Activated naive CD8-positive, alpha-beta T cell treated with anti-CD3 and anti-CD28 coated beads, Interleukin-2, amount 50 U/mL, for 16 hours (primary cell): ENCODE results near the gene INPP5F.

Experiments
- DNase-seq: peaks from one replicate; pipeline ENCODE4 v3.0.0-alpha.2; 2020; ENCODE audit warnings: low read depth, low spot score

Gene INPP5F

DNA sequence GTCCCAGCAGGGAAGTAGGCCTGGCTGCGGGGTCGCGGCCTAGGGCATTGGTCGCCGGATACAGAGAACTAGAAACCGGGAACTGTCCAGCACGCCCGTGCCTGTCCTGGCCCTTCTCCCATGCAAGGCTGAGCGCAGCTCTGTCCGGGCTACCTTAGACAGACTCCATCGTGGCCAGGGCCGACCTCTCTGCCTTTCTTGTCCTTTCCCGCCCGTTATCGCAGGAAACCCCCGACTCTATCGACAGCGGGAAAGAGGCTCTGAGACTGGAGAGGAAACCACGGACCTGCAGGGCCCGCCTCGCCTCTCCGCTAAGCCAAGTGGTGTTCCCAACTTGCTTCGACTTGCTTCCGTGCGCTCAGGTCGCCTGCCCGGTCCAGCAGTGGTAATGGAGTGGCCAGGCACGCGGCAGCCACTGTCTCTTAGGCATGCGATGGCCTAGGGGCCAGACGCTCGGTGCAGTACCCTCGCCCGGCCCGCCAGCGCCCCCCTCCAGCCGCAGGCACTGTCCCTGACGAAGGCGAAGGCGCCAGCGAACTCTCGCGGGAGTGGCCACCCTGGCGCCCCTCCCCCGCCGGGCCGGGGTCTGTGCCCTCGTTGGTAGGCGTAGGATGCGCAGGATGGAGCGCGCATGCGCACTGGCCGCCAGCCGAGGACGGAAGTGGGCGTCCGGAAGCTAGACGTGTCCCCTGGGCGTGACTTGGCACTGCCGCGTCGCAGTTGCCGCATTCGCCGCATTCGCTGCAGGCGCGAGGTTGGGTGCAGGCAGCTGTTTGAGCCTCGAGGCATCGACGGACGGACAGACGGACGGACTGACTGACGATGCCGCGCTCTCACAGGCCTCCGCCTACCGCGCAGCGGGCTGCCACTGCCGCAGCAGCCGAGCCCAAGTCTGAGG is 92.4 kb downstream of the INPP5F start:
- DNase-seq = no peak

- no peak for DNase-seq
Measured at GRCh38 chr10:119818889-119819270, 93.0 kb downstream of the INPP5F start.

DNA sequence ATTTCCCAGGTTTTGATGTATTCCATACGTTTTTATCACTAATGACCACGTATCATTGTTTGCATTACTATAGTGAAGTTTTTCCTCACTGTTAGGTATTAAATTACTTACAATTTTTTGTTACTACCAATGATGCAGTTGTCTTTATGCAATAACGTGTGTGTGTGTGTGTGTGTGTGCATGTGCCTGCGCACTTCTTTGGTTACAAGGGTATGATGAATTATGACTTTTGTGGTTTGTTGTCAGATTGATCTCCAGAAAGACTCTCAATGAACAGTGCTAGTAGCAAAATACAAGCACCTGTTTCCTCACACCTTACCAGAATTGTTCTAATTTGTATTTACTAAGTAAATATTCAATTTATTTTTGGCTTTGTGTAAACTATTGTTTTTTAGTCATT is 95.3 kb downstream of the INPP5F start:
- no peak for DNase-seq

DNA sequence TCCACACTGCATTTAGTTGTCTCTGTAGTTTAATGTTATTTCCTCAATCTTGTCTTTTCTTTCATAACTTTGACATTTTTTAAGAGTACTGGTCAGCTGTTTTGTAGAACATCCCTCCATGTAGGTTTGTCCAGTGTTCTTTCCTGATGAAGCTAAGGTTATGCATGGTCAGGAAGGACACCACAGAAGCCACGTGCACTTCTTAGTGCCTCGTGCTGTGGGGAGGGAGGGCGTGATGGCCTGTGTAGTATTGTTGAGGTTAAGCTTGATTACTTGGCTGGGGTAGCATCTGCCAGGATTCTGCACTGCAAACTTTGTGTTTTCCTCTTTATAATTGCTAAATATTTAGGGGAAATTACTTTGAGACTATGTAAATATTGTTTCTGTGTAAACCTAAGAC is 98.4 kb downstream of the INPP5F start:
- DNase-seq = no peak

DNA sequence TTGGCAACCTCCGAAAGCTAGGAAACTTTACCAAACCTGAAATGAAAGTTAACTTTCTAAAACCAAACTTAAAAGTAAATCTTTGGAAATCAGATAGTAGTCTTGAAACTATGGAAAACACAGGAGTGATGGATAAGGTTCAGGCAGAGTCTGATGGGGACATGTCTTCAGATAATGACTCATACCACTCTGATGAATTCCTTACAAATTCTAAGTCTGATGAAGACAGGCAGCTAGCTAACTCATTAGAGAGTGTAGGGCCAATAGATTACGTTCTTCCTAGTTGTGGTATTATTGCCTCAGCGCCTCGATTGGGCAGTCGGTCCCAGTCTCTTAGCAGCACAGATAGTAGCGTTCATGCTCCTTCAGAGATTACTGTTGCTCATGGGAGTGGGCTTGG is 100.9 kb downstream of the INPP5F start:
- no peak for DNase-seq

DNA sequence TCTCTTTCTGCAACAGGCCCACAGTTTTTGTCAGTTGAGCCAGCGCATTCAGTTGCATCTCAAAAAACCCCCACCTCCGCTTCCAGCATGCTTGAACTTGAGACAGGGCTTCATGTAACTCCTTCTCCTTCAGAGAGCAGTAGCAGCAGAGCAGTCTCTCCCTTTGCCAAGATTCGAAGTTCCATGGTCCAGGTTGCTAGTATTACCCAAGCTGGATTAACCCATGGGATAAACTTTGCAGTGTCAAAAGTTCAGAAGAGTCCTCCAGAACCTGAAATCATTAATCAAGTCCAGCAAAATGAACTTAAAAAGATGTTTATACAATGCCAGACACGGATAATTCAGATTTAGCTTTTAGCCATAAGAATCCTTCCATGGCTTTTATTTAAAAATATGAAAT is 101.6 kb downstream of the INPP5F start:
- DNase-seq = no peak

DNA sequence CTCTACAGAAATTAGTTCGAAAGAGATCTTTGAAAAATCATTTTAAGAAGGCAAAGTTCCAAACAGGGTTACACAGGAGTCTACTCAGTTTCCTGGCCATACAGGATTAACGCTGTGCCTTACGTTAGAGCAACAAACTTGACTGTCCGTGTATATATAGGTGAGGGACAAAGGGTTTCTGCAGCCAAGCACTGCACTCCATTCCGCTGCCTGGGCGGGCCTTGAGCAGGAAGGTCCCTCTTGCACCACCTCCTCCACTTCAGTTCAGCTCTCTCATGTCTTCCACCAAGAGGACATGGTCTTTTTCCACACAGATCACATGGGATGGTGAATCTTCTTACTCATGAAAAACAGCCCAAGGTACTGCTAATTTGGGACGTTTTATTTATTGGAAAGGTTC is 103.6 kb downstream of the INPP5F start:
- DNase-seq = no peak

DNA sequence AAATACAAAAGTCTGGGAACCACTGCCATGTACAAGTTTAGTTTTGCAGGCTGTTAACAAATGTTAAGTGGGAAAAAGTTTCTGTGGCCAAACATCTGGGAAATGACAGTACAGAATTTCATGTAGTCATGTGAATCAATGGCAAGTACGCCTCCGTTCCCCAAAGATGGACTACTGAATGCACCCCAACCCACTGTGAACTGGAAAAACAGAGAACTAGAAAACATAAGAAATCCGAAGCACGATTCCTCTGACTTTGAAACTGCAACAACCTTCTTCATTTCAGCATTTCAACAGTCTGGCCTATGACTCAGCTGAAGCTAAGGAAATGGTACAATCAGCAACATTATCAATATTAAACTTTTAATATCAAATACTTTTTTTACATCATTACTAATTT is 105.0 kb downstream of the INPP5F start:
- no peak for DNase-seq

DNA sequence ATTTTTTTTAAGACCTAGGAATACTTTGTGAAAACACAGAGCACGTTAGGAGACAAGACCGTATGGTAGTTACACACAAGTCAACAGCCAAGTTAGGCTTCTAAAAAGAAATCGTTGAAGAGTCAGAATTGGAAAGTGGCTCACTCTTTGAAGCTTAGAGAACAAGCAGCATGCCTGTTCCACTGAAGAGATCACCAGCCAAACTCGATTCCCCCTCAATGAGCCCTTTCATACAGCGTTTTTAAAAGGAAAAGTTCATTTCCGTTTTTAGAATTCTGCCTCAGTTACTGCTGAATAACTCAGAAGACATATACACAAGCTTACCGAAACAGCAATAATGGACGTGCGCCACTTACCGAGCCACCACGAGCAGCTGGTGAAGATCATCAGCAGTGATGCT is 105.8 kb downstream of the INPP5F start:
- no peak for DNase-seq

DNA sequence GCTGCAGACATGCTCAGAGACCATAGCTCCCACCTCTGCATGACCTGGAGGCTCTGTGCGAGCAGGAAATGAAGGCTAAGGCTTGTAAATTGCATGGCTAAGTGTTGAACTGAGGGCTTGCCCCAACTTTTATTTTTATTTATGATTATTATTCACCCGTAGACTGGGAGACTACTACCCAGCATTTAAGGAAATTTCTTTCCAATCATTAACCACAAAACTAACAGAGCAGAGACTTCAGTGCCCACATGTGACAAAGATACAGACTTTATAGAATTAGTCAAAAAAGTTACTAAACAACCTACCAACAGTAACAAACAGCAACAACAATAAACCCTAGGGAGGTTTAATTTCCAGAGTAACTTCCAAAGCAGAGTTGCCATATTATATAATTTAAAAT is 107.1 kb downstream of the INPP5F start:
- DNase-seq = no peak

GRCh38 chr10:119834188-119834587 is 108.3 kb downstream of the INPP5F start:
- DNase-seq = no peak

- no peak for DNase-seq
Measured at GRCh38 chr10:119845656-119846055, 119.8 kb downstream of the INPP5F start.

GRCh38 chr10:119849031-119849789 is 123.4 kb downstream of the INPP5F start:
- DNase-seq = no peak

- no peak for DNase-seq
Measured at GRCh38 chr10:119849944-119850343, 124.1 kb downstream of the INPP5F start.

GRCh38 chr10:119852277-119852676 is 126.4 kb downstream of the INPP5F start:
- no peak for DNase-seq

GRCh38 chr10:119852822-119853221 is 127.0 kb downstream of the INPP5F start:
- no peak for DNase-seq

DNA sequence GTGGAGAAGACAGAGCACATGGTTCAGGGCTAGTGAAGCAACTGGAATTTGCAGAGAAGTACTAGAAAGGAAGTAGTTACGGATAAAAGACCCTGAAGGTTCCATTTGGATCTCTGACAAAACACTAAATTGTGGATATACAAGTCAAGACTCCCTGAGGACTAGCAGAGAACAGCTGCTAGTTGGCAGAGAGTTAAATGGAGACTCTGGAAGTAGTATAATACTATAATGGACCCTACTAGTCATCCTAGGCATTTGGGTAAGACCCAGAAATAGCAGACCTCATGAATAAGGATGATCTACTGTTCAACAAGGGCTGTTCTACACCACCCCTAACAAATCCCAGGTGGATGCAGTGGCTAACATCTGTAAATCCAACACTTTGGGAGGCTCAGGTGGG is 127.7 kb downstream of the INPP5F start:
- DNase-seq = no peak

GRCh38 chr10:119858063-119858462 is 132.2 kb downstream of the INPP5F start:
- no peak for DNase-seq

DNA sequence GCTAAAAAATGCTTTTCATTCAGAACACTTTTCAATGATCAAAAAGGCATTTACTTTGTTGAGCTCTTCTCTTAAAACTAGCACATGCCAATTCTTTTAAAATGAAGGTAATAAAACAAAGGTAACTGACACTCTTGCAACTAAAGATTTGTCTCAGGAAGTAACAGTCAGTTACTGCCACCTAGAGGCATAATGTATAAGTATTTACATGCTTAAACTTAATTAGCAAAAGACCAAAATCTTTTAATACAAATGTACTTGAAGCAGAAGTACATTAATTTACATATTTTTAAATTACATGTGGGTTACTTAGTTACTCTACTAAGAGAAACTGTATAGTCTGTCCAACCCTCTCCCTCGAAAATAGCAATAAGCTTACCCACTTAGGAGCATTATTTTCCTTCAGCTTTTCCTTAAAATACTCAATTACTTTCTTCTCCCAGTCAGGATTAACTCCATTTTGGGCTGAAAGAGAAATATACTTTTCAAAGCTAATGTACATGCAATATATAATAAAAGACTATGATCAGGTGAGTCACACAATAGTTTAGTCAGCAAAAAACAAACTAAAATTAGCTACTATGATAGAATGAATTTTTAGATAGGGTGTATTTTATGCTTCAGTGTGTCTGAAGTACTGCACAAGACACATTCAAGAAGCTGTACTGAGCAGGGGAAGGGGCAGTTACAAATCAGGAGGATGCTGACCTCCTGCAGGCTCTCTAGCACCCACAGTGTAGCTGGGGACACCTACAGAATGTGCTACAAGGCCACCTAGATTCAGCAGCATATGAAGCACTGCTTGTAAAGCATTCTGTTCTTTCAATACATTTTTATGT is 133.8 kb downstream of the INPP5F start:
- no peak for DNase-seq

DNA sequence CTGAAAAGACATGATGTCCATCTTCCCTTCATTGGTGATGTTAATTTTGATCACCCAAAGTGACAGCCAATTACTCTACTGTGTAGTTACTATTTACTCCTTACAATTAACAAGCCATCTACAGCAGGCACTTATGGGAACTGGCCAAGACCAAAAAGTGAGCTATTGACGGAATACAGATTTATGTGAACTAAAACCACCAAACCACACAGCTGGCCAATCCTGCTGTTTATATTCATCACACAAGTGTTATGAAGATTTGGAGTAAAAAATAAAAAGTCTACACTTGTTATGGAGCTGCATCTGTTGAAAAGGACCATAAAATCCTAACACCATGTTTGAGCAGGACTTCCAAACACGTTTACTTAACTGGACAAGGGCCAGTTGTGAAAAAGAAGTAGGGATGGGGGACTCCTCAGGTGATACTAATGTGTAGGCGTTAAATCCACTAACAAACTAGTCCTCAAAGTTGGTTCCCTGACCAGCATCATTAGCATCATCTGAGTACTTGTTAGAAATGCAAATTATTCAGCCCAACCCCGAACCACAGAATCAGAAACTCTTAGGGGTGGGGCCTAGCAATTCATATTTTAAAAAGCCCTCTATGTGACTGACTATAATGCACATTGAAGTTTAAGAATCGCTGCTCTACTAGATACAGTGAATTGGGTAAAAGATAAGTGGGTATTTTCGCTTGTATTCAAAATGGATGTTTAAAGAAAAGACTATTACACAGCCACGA is 135.2 kb downstream of the INPP5F start:
- no peak for DNase-seq

- DNase-seq = no peak
Measured at GRCh38 chr10:119862524-119862923, 136.7 kb downstream of the INPP5F start.
